Cardiac fibroblast (primary cell): ENCODE results near the gene DIS3L2.

Source experiments
- DNase-seq, 2 donors: peaks; one replicate each; pipeline versions ENCODE4 v3.0.0 to v3.0.0-alpha.2; 2010; ENCODE audit warnings: low read depth in 2 of 2
- H3K4me3 ChIP-seq, 2 donors: replicated peaks in 1 of 2; 1 replicate in 1 of 2; 2 replicates in 1 of 2; pipeline ENCODE4 v1.5.1; 2011; ENCODE audit warnings: low read depth in 2 of 2, low read length in 2 of 2, mild to moderate bottlenecking in 2 of 2, moderate library complexity in 1 of 2
- CTCF ChIP-seq: IDR thresholded peaks from one replicate; pipeline ENCODE4 v1.5.1; 2011; ENCODE audit warnings: low read depth, mild to moderate bottlenecking, low read length, inconsistent platforms

Gene DIS3L2

DNA sequence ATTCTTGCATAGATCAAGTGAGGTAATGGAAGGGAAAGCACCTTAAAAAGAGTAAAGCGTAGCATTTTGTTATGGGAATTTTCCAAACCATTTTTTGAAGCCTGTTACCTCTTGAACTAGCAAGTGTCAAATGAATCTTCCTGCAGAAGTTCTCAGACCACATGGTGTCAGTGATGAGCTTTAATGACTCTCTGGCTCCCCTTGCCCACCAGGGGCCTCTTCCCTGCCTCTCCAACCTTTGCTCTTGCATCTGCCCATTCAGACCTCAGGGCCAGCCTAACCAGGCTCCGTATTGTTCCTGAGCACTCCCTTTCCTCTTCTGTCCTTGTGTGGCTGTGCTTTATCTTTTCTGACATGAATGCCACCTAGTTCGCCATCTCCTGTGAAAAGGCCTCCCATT is 155.9 kb downstream of the DIS3L2 start:
- no peak overlapping the region for H3K4me3 ChIP-seq
- no peak for TF ChIP-seq CTCF
- DNase-seq, result no peak

DNA sequence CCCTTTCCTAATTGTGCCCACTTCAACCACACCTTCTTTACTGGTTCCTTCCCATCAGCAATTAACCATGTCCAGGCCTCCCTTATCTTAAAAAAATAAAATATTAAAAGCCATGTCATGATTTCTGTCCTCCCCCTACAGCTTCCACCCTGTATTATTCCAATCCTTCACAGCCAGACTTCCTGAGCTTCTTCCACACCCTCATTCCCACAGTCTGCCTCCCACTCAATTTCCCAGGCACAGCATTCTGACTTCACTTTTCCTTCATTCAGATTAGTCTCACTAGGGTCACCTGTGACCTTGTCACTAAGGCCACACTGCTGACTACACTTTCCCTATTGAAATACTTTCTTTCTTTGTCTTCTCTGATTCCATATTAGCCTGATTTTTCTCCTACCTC is 159.4 kb downstream of the DIS3L2 start:
- no peak overlapping the region for H3K4me3 ChIP-seq
- no peak for DNase-seq
- no peak for TF ChIP-seq CTCF

DNA sequence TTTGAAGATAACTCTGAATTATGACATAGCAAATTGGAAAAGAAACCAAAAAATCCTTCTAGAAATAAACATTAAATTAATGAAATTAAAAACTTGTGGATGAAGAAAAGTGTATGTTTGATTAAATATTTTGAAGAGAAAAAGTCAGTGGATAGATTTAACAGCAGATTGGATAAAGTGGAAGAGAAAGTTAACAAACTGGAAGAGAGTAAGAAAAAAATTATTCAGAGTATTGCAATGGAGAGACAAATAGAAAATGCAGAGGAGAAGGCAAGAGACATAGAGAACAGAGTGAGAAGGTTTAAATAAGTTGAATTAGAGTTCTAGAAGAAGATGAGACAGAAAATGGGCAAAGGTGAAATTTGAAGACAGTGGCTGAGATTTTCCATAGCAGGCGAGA is 162.8 kb downstream of the DIS3L2 start:
- DNase-seq, result no peak
- TF ChIP-seq CTCF, result no peak
- no peak overlapping the region for H3K4me3 ChIP-seq

GRCh38 chr2:232126301-232127099 is 165.0 kb downstream of the DIS3L2 start:
- TF ChIP-seq CTCF, result no peak
- DNase-seq, result peak in 1 of 2 donors; percentile 10
- no peak overlapping the region for H3K4me3 ChIP-seq

- no peak overlapping the region for H3K4me3 ChIP-seq
- peak; percentile 11 to 49 for DNase-seq
- TF ChIP-seq CTCF, result no peak
Measured at GRCh38 chr2:232129483-232129882, 168.0 kb downstream of the DIS3L2 start.

DNA sequence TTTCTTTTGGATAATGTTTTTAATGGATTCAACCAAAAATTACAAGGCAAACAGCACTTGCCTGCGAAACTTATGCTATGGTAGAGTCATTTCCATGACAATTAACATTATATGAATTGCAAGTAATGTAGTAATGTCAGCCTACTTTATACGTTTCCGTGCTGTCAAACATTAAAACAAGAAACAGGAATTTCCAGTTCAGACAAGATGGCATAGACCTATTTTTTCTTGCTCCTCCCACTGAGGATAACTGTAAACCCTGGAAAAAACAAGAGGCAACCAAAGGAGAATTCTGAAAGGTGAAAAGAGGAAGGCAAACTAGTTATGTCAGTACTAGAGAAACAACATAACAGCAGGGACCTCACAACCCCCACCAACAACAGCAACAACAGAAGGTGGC is 170.7 kb downstream of the DIS3L2 start:
- DNase-seq, result no peak
- H3K4me3 ChIP-seq, result no peak overlapping the region
- TF ChIP-seq CTCF, result no peak

GRCh38 chr2:232133078-232133477 is 171.6 kb downstream of the DIS3L2 start:
- H3K4me3 ChIP-seq, result no peak overlapping the region
- peak; percentile 31 for TF ChIP-seq CTCF
- no peak for DNase-seq
